Stomach (tissue), 4 donors: ENCODE data around the gene TTN.

ENCODE experiments used
- EP300 ChIP-seq: sonication (generic); formaldehyde crosslinking; IDR thresholded peaks from one replicate; pipeline ENCODE4 v1.6.1; 2017; ENCODE audit warnings: antibody characterized with exemption
- POLR2A ChIP-seq, 4 donors: fragments of 450-650 bp; IDR thresholded peaks; one replicate each; pipeline ENCODE4 v1.6.1; 2016; ENCODE audit warnings: antibody characterized with exemption in 4 of 4, control low read depth in 2 of 4, mild to moderate bottlenecking in 1 of 4, moderate library complexity in 1 of 4
- TF ChIP-seq, protein P1 (sequence below), 7 experiments: fragments of 450-650 bp in 4 of 7; fragments of 200-600 bp in 3 of 7; sonication (generic) in 3 of 7; IDR thresholded peaks; one replicate each; pipeline ENCODE4 v1.5.1; 2016 to 2019; ENCODE audit warnings: antibody characterized with exemption in 7 of 7, control low read depth in 2 of 7, mild to moderate bottlenecking in 1 of 7

DNA sequence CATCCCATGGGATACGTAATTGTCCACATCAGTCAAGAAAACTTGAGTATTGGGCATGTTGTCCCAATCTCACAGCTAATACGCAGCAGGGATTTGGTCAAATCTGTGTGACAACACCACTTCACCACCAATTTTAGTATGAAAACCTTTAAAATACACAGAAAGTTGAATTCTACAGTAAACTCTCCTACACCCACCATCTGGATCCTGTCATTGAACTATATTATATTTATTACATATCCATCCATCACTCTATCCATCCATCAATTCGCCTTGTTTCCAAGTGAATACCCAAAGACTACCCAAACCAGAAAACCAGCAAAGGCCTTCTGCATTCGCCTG, 328.0 kb downstream of the TTN start:
- TF ChIP-seq, protein P1, sequence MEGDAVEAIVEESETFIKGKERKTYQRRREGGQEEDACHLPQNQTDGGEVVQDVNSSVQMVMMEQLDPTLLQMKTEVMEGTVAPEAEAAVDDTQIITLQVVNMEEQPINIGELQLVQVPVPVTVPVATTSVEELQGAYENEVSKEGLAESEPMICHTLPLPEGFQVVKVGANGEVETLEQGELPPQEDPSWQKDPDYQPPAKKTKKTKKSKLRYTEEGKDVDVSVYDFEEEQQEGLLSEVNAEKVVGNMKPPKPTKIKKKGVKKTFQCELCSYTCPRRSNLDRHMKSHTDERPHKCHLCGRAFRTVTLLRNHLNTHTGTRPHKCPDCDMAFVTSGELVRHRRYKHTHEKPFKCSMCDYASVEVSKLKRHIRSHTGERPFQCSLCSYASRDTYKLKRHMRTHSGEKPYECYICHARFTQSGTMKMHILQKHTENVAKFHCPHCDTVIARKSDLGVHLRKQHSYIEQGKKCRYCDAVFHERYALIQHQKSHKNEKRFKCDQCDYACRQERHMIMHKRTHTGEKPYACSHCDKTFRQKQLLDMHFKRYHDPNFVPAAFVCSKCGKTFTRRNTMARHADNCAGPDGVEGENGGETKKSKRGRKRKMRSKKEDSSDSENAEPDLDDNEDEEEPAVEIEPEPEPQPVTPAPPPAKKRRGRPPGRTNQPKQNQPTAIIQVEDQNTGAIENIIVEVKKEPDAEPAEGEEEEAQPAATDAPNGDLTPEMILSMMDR (IDR thresholded peaks at IDR 0.05), result no peak
- no peak for TF ChIP-seq POLR2A (IDR thresholded peaks at IDR 0.05)
- TF ChIP-seq EP300, result no peak
